HTERT RPE-1 (cell line): ENCODE results near the gene ITM2C.

ENCODE experiments used
- in situ Hi-C: fragments of 300-500 bp; cut with MboI; formaldehyde crosslinking; loops from 4 replicates; pipeline ENCODE4 v1.14.3; 2020; ENCODE audit warnings: low sequenced_read_pairs

The ITM2C gene, protein sequence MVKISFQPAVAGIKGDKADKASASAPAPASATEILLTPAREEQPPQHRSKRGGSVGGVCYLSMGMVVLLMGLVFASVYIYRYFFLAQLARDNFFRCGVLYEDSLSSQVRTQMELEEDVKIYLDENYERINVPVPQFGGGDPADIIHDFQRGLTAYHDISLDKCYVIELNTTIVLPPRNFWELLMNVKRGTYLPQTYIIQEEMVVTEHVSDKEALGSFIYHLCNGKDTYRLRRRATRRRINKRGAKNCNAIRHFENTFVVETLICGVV

DNA sequence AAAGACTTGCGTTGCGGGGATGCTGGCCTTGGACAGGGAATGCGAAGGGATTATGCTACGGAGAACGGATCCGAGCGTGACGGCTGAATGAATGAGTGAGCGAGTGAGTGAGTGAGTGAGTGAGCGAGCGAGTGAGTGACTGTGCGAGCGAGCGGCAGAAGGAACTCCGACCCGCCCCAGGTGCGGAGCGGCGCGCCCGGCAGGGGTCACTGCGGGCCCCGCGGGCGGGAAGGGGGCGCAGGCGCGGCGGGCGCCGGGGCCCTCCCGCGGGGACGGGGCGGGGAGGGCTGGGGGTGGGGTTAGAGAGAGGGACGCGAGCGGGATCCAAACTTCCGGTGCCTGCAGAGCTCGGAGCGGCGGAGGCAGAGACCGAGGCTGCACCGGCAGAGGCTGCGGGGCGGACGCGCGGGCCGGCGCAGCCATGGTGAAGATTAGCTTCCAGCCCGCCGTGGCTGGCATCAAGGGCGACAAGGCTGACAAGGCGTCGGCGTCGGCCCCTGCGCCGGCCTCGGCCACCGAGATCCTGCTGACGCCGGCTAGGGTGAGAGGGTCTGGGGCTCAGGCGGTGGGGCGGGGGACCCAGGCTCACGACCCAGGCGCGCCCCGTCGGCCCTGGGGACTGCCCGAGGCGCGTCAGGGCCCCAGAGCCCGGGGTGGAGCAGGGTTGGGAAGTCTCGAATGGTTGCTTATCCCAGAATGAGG, at the start of gene ITM2C:
TSS of gene ITM2C (plus strand) at position 338 of the 702 bp plus-strand sequence. CDS start at position 422, 84 bp downstream.
- in situ Hi-C loops: no loop called here

DNA sequence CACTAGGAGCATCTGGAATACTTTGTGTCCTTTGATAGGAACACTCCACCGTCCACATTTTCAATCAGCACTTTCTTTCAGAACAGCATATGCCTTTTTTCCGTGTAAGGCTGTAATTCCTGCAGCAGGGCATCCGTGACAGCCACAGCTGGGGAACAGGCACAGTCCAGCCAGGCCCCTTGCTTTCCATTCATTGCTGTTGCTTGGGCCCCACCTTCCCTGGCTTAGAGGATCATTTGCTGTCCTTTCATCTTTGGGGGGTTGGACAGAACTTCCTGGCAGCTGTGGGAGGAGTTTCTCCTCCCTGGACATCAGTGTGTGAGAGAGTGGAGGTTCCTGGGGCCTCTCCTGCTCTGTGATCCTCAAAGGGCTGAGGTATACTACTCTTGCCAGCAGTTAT, 49.7 kb upstream of the ITM2C start:
- in situ Hi-C loops: no loop called here

DNA sequence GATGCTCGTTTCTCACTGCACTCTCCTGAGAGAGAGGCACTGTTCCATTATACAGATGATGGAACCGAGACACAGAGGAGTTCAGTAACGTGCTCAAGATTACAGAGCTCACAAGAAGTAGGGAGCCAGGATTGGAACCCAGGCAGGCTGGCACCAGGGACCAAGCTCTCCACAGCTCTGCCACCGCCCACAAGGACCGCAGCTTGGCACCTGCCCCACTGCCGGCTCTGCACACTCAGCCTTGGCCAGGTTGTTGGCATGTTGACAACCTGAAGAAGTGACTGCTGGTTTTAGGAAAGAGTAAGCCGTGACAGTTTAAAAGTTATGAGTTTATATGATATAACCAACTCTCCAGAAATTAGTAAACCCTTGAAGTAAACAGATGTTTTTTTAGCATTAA, 48.0 kb upstream of the ITM2C start:
- in situ Hi-C loops: no loop called here

DNA sequence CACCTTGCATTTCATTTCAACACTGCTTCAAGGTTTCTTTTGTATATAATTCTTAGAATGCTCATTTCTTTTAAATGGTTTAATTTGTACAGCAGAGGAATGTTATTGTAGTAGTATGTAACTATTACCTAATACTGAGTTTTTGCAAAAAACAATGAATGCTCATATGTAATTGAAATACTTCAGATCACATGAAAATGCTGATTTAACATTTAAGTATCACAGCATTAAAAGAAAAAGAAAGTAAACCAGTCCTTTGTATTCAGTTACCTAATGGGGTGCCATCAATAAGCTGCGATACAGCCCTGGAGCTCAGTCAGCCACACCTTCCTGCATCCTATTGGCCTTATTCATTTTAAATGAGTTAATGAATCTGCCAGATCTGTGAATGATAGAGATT, 45.3 kb upstream of the ITM2C start:
- in situ Hi-C loops: no loop called here

DNA sequence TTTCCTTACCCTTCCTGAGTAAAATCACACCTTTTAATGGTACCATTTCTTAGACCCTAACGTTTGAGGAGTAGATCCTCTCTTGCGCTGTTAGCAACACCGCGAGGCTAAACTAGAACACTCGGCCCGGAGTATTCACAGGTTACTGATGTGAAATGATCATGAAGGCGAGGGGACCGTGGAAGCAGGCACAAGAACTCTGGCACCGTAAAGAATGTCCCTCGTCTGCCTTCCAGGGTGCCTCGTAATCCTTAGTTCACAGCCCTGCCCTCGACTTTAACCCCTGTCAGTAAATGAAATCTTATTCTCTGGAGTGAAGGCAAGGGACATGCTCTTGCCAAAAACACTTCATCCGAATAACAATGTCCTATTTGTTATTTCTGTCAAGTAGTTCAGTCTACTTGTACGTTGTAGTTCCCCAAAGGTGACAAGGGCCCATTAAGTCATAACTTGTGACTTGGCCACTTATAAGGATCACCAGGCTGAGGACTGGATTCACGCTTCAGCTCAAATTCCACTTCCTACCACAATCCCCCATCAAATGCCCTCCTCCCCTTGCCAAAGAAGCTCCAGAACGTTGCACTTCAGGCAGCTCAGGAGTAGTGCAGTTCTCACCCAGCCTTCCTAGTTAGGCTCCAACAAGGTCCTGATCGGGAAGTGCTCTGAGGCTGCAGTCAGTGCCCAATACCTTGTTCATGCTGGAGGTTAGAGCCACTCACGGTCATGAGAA, 43.3 kb upstream of the ITM2C start:
- in situ Hi-C loops: no loop called here

DNA sequence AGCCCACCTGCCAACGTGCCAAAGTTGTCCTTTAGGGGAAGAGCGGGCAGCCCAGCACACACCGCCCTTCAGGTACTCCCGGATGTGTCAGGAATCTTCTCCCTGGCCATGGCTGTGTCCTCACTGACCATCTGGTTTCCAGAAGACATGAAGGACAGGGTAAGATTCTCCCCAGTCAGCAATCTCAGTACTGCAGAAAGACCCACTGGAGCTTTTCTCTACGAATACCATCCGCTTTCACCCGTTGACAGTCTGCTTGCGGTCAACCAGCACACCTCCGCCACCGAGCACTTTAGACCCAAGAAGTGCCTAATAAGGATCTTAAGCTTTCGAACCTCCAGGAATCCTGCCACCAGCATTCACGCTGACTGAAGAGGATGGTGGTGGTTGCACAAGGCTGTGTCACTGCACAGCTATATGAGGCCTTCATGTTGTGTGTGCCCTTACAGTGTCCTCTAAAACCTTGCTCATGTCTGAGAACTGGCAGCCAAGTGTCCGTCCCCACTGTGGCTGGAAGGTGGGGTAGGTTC, 42.7 kb upstream of the ITM2C start:
- in situ Hi-C loops: no loop called here

DNA sequence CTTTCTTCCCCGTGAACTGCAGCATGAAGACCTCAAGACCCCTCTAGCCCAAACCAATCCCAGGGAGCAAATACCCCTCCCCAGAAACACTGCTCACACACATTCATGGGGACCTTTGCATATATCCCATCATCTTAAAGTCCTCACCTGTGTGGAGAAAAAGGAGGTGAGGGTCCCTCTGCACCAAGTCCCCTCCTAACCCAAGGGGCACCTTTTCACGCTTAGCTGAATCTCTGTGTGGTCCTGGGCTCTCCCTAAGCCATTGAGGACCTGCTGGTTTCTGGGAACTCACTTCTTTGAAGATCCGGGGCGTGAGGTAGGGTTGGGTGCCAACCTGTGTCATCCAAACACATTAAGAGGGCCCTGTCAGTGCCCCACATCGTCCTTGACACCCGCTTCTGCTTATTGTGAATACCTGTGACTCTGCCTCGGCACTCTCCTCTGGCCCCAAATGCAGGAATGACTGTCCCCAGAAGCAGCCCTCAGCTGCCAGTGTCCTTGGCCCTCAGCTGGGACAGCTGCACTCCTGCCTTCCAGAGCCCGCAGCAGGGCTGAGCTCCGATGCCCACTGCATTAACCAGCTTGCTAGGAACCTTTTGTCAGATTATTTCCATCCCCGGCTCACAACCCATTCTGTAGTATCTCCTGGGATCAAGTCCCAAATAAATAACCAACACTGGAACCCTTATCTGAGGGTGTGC, 41.3 kb upstream of the ITM2C start:
- in situ Hi-C loops: no loop called here

DNA sequence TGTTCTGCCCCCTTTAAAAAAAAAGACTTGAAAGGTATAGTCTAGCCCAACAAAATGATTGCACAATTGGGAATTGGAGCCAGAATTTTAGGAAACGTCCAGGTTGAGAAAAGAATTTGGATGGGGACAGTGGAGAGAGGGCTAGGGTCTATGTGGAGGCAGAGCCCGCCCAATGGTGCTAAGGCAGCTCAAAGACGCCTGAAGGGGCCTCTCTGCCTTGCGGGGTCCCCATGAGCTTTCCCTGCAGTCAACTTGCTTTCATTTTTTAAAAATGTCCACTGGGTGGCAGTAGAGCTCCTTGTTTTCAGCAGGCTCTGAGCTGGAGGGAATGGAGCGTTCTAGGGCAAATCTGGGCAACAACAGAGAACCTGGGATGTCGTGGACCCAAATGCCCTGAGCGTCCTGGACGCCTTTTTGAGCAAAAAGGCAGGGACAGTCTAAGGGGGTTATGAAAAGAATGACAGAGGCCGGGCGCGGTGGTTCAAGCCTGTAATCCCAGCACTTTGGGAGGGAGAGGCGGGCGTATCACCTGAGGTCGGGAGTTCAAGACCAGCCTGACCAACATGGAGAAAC, 40.2 kb upstream of the ITM2C start:
- in situ Hi-C loops: no loop called here

DNA sequence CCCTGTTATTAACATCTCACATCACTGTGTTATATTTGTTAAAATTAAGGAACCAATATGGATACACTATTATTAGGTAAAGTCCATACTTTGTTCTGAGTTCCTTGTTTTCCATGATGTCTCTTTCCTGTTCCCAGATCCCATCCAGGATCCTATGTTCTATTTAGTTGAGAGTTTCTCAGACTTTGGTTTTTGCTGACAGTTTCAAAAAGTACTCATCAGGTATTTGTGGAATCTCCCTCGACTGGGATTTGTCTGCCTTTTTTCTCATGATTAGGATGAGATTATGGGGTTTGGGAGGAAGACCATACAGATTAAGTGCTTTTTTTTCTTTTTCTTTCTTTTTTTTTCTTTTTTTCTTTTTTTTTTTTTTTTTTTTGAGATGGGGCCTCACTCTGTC, 39.4 kb upstream of the ITM2C start:
- in situ Hi-C loops: no loop called here

DNA sequence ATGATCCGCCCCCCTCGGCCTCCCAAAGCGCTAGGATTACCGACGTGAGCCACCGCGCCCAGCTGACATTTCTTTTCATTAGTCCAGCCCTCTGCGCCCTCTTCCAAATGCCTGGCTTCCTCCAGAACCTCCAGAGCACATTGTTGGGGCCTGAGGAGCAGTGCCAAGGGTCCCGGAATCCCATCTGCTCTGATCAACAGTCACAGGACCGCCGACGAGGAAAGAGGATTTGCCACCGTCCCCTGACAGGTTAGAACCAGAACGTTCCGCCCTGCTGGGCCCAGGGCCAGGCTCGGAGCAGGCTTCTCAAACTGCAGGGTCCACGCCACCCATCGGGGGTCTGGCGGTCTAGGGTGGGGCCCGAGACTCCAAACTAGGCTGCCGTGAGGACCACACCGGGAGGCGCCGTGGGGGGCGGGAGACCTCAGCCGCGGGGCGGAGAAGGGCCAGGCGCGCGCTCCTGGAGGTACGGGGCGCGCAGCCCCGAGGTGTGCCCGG, 36.9 kb upstream of the ITM2C start:
- in situ Hi-C loops: no loop called here

DNA sequence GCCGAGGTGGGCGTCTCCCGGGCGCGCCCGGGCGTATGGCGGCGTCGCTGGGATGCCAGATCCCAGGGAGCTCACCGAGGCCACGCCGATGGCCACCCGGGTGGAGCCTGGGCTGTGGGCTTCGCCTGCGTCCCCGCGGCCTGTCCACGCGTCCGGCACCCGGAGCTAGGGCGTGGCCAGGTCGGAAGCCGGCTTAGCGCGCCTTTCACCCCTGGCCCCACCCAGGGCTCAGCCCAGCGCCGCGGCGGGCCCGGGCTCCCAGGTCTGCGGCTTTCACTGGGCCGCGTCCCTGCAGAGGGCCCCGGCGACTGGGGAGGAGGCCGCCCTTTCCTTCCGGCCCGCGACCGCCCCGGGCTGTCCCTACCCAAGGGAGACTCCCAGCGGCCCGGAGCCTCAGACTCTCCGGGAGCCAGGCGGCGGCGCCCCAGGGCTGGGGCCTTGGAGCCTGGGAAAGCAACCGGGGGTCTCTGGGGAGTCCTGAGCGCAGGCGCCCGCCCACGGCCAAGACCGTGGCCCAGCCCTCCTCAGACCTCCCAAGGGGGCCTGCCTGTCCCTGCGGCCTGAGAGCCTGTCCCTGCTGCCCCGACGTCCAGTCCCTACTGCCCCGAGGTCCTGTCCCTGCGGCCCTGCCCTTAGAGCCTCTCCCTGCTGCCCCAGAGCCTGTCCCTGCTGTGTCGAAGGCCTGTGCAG, 36.3 kb upstream of the ITM2C start:
- in situ Hi-C loops: no loop called here

DNA sequence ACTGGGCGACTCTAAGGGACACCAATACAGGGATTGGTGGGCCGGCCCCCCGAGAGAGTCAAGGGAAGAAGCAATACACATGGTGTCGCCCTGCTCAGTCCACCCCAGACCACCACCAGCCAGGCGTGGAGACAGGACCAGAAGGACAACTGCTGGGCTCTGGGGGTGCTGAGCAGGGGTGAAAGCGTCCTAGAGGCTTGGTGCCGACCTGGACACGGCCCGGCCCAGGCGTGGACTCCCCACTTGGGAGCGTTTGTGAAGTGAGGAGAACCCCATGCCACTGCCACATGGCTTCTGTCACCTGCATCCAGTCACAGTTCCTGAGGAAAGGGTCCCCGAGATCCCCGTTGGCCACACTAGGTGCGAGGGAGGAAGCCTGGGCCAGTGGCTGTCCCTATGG, 35.4 kb upstream of the ITM2C start:
- in situ Hi-C loops: no loop called here

DNA sequence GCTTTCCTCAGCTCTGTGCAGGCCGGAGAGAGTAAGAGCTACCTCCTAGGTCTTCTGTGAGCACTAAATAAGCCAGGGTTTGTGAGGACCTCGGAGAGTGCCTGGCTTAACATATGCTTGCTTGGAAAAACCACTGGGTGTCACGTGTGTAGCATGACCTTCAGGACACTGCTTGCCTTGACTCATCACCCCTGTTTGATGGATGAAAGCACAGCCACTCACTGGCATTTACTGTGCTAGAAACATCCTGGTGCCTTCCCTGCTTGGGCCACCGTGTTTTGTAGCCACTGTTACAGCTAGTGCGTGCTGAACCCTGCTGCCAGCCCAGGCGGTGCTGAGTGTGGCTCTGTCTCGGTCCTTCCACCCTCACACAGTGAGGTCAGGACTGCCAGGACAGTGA, 34.8 kb upstream of the ITM2C start:
- in situ Hi-C loops: no loop called here

DNA sequence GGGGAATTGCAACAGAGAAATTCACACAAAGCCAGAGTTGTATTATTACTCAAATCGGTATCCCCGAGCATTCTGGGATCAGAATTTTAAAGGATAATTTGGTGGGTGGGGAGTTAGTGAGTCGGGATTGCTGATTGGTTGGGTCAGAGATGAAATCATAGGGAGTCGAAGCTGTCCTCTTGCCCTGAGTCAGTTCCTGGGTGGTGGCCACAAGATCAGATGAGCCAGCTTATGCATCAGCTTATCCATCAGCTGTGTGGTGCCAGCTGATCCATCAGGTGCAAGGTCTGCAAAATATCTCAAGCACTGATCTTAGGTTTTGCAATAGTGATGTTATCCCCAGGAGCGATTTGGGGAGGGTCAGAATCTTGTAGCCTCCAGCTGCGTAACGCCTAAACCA, 34.3 kb upstream of the ITM2C start:
- in situ Hi-C loops: no loop called here

DNA sequence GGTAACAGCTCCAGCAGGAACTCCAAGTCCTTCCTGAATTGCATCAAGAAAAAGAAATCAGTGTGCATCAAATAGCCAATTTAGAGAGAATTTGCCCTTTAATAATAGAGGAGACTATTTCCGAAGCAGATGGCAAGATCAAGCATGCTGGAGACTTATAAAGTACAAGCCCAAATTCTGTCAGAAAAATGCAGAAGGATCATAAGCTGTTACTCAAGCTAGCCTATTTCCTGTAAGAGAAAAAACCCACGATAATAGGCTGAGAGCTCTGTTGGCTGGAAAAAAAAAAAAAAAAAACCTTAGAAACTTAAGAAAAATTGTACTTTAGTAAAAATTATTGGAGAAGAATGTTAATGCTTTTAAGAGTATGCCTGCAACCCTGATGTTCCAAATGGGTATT, 24.4 kb upstream of the ITM2C start:
- in situ Hi-C loops: no loop called here

DNA sequence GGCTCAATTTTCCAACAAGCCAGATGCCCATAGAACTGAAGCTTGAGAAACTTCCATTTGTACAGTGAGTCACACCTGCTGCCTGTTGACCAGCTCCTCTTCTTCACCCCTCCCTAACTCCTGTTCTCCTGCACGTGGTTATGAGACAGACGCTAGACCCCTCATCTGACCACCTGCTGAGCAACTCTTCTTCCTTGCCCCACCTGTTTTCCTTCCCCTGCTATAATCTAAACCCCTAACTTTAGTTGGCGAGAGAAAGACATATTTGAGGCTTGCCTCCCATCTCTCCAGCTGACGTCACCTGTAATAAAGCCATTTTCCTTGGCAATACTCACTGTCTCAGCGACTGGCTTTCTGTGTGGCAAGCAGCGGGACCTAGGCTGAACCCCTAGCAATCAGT, 22.3 kb upstream of the ITM2C start:
- in situ Hi-C loops: no loop called here

DNA sequence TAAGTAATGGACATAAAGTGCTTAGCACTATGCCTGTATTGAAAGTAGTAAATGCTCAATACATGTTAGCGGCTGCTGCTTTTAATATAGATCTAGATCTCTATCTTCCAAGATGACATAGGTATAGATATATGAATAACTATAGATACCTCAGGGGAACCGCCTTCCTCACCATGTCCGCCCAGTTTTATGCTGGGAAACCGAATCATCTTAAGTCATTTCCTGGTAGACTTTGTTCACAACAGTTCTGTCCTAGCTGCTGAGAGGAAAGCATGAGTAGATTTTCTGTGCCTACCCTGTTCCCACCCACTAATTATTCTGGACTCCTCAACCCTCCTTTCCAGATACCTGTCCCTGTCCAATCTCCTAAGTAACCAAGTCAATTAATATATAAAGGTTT, 21.6 kb upstream of the ITM2C start:
- in situ Hi-C loops: no loop called here

DNA sequence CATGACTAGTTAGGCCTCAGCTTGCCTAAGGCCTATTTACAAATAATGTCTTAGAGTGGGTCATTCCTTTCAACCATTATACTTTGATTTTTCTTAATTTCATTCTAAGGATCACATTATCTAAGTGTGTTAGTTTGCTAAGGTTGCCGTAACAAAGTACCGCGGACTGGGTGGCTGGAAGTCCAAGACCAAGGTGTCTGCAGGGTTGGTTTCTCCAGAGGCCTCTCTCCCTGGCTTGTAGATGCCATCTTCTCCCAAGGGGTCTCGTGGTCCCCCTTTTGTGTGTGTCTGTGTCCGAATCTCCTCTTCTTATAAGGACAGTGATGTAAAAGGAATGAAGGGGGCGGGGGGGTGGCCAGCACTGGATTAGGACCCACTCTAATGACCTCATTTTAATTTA, 18.4 kb upstream of the ITM2C start:
- in situ Hi-C loops: no loop called here

DNA sequence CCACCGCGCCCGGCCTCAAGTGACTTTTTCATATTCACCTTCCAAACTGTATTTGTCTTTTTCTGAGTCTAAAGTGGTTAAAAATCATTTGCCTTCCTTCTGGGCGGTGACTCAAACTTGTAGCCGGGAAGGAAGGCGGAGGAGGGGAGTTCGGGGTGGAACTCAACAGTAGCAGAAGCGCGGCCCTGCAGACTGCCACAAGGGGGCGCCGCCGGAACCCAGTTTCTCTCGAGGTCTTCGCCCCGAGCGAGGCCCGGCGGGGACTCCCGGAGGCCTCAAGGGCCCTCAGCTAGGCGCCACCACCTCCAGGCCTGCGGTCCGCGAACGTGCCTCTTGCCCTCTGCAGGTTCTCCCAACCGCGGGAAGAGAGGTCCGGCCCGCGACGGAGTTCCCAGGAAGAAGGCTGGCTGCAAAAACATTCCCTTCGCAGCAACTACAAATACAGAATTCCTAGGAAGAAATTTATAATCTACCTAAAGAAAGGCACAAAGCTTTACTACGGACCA, 16.8 kb upstream of the ITM2C start:
- in situ Hi-C loops: no loop called here
